Neural cell (in vitro differentiated cells): ENCODE measurements around the gene FERMT2. TPM values are rescaled to one million over a fixed set of nuclear protein-coding genes. Genes with fewer than 3 reads are reported as not detected.

Experiments used
- H2AFZ ChIP-seq: fragments of 200-600, 300-800 bp; sonication (generic), shearing (Covaris generic); 2 replicates; pipeline ENCODE4 v1.6.0; 2014; ENCODE audit warnings: low read depth, mild to moderate bottlenecking, antibody characterized with exemption, low read length, moderate library complexity
- H3F3A ChIP-seq: fragments of 200-600 bp; shearing (Covaris generic); 2 replicates; pipeline ENCODE4 v1.6.1; 2016; ENCODE audit warnings: mild to moderate bottlenecking, moderate library complexity, mixed read lengths, antibody characterized with exemption, low read length; ENCODE audit not compliant: insufficient read depth, poor library complexity, severe bottlenecking
- H3K27ac ChIP-seq: fragments of 200-600, 300-800 bp; sonication (generic), shearing (Covaris generic); 2 replicates; pipeline ENCODE4 v1.5.1; 2014; ENCODE audit warnings: mild to moderate bottlenecking, low read length, moderate library complexity
- H3K27me3 ChIP-seq: fragments of 300-800, 200-600 bp; sonication (generic), shearing (Covaris generic); 2 replicates; pipeline ENCODE4 v1.6.0; 2014; ENCODE audit warnings: mild to moderate bottlenecking, low read depth, low read length, moderate library complexity; ENCODE audit not compliant: insufficient read depth
- H3K36me3 ChIP-seq: fragments of 300-800, 200-600 bp; sonication (generic), shearing (Covaris generic); 2 replicates; pipeline ENCODE4 v1.5.1; 2014; ENCODE audit warnings: mild to moderate bottlenecking, antibody characterized with exemption, low read length, moderate library complexity; ENCODE audit not compliant: insufficient read depth
- H3K4me2 ChIP-seq: fragments of 300-800, 200-600 bp; sonication (generic), shearing (Covaris generic); 2 replicates; pipeline ENCODE4 v1.6.0; 2014; ENCODE audit warnings: mild to moderate bottlenecking, low read length
- H3K4me3 ChIP-seq: fragments of 300-800, 200-600 bp; sonication (generic), shearing (Covaris generic); 2 replicates; pipeline ENCODE4 v1.5.1; 2014; ENCODE audit warnings: mild to moderate bottlenecking, low read length, moderate library complexity
- H3K79me2 ChIP-seq: fragments of 200-600 bp; shearing (Covaris generic); replicated peaks from 2 replicates; pipeline ENCODE4 v1.6.0; 2014; ENCODE audit warnings: mild to moderate bottlenecking, low read length, moderate library complexity; ENCODE audit not compliant: insufficient read depth
- H3K9ac ChIP-seq: fragments of 300-800, 200-600 bp; sonication (generic), shearing (Covaris generic); 2 replicates; pipeline ENCODE4 v1.6.1; 2016; ENCODE audit warnings: mild to moderate bottlenecking, low read length, mixed read lengths
- H3K9me2 ChIP-seq: fragments of 200-600 bp; shearing (Covaris generic); 2 replicates; pipeline ENCODE4 v1.6.1; 2016; ENCODE audit warnings: mild to moderate bottlenecking, low read length, mixed read lengths; ENCODE audit not compliant: insufficient read depth
- H3K9me3 ChIP-seq: fragments of 200-600, 300-800 bp; sonication (generic), shearing (Covaris generic); 2 replicates; pipeline ENCODE4 v1.6.1; 2016; ENCODE audit warnings: mild to moderate bottlenecking, mixed run types, low read length, moderate library complexity, mixed read lengths
- H4K20me1 ChIP-seq: fragments of 200-600 bp; shearing (Covaris generic); 2 replicates; pipeline ENCODE4 v1.6.1; 2016; ENCODE audit warnings: mild to moderate bottlenecking, mixed run types; ENCODE audit not compliant: insufficient read depth
- CTCF ChIP-seq: fragments of 450-650 bp; IDR thresholded peaks from 2 replicates; pipeline ENCODE4 v1.5.1; 2014; ENCODE audit warnings: antibody characterized with exemption, mild to moderate bottlenecking, moderate library complexity; ENCODE audit not compliant: poor library complexity, severe bottlenecking
- EP300 ChIP-seq: fragments of 450-650 bp; conservative IDR thresholded peaks from 2 replicates; pipeline ENCODE4 v1.6.1; 2014; ENCODE audit warnings: antibody characterized with exemption, mild to moderate bottlenecking, moderate library complexity; ENCODE audit not compliant: poor library complexity, severe bottlenecking
- EZH2 ChIP-seq: fragments of 200-600, 300-800 bp; shearing (Covaris generic), sonication (generic); IDR thresholded peaks from 2 replicates; pipeline ENCODE4 v1.6.1; 2014; ENCODE audit warnings: antibody characterized with exemption, low read length, borderline replicate concordance, mild to moderate bottlenecking; ENCODE audit not compliant: insufficient read depth, poor library complexity, severe bottlenecking
- MXI1 ChIP-seq: fragments of 450-650 bp; conservative IDR thresholded peaks from 2 replicates; pipeline ENCODE4 v1.6.1; 2014; ENCODE audit warnings: antibody characterized with exemption, mild to moderate bottlenecking; ENCODE audit not compliant: poor library complexity, severe bottlenecking
- POLR2AphosphoS5 ChIP-seq: IDR thresholded peaks from 2 replicates; pipeline ENCODE4 v1.6.1; 2012
- RAD21 ChIP-seq: fragments of 450-650 bp; conservative IDR thresholded peaks from 2 replicates; pipeline ENCODE4 v1.6.1; 2014; ENCODE audit warnings: antibody characterized with exemption, mild to moderate bottlenecking, moderate library complexity
- REST ChIP-seq: IDR thresholded peaks from 2 replicates; pipeline ENCODE4 v1.6.1; 2012; ENCODE audit warnings: borderline replicate concordance
- SMC3 ChIP-seq: fragments of 450-650 bp; conservative IDR thresholded peaks from 2 replicates; pipeline ENCODE4 v1.6.1; 2014; ENCODE audit warnings: antibody characterized with exemption, mild to moderate bottlenecking, moderate library complexity; ENCODE audit not compliant: poor library complexity
- TAF1 ChIP-seq: IDR thresholded peaks from 2 replicates; pipeline ENCODE4 v1.6.1; 2012; ENCODE audit warnings: low read depth
- polyA plus RNA-seq: library from polyadenylated mRNA; depleted of rRNA; stranded (reverse); fragments of >200 nt; gene quantifications from 2 replicates; pipeline ENCODE4 v1.2.3, GENCODE V29; 2014

The FERMT2 gene
- polyA plus RNA-seq, 1 donor from 2014 or later = 59.6 TPM

DNA sequence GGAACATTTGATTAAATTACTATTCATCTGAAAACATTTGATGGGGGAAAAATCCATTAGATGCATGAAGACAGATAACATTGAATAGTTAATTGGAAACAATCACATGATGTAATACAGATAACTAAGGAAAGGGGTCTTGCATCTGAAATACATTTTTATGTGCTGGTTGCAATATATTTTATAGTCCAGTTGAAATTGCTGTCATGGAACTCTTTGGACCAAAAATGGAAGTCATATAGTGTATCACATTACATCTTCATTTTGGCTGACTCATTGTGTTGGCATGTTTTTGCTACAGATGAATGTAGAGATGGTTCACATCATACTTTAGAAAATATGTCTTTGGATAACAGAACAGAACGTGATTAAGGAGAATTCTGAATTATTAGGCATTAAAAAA lies 116.4 kb downstream of the FERMT2 start:
- Histone ChIP-seq H3K9ac (no peak overlapping the region), H3K9me3 (no peaks in the 10 kb centered on the region), H3K27me3 (no peaks in the 10 kb centered on the region), H4K20me1 (no peaks in the 10 kb centered on the region), H3K4me3 (no peak overlapping the region), H3K27ac (no peak overlapping the region), H3F3A (no peaks in the 10 kb centered on the region), H3K4me2 (no peak overlapping the region), H3K9me2 (no peaks in the 10 kb centered on the region), H3K36me3 (no peaks in the 10 kb centered on the region), H2AFZ (no peak overlapping the region), H3K79me2 (no peaks in the 10 kb centered on the region)
- TF ChIP-seq POLR2AphosphoS5 (no peak), SMC3 (no peak), EP300 (no peak)

- Histone ChIP-seq H2AFZ (no peak overlapping the region), H3K9me3 (no peaks in the 10 kb centered on the region), H3K27ac (no peak overlapping the region)
These were observed 117.0 kb downstream of the FERMT2 start for GRCh38 chr14:52833891-52834290.

DNA sequence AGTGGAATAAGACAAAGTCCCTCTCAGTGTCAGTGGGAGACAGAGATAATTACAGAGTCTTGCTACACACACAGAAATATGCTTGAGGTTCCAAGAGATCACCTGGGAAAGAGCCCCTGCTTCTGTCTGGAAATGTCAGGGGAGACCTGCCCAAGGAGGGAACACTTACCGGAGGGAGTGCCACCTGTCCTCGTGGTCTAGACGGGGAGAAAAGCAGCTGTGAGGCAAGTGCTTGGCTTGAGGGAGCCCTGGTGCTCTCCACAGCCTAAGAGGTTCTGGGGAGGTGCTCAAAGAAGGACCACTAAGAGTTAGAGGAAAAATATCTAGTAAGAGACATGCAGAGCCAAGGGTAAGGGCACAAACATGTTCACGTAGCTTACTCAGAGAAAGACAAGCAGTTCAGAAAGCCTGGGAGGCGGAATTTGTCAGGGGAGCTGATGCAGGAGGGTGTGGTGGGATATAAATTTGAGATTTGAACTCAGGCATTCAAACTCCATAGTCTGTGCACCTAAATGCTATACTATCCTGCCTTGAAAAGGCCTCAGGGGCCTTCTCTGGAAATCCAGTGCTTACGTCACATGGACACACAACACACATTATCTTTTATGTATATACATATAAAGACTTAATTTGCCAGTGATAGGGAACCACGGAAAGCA lies 121.2 kb downstream of the FERMT2 start:
- H3K9me2 ChIP-seq = no peaks in the 10 kb centered on the region
- H3K27ac ChIP-seq = no peak overlapping the region
- TF ChIP-seq POLR2AphosphoS5 (no peak), MXI1 (no peak), EZH2 (no peak), CTCF (no peak), SMC3 (no peak), REST (no peak)
- no peaks in the 10 kb centered on the region for H4K20me1 ChIP-seq
- no peaks in the 10 kb centered on the region for H3K9me3 ChIP-seq
- no peaks in the 10 kb centered on the region for H3K36me3 ChIP-seq
- no peak overlapping the region for H3K9ac ChIP-seq
- H3F3A ChIP-seq = no peaks in the 10 kb centered on the region
- no peak overlapping the region for H2AFZ ChIP-seq
- H3K79me2 ChIP-seq = no peaks in the 10 kb centered on the region
- H3K4me2 ChIP-seq = no peak overlapping the region
- no peak overlapping the region for H3K4me3 ChIP-seq
- H3K27me3 ChIP-seq = no peaks in the 10 kb centered on the region

More at GRCh38 chr14:52833891-52834290, 117.0 kb downstream of the FERMT2 start:
- Histone ChIP-seq H3K4me3 (no peak overlapping the region), H4K20me1 (no peaks in the 10 kb centered on the region), H3K9ac (no peak overlapping the region), H3K79me2 (no peaks in the 10 kb centered on the region), H3K27me3 (no peaks in the 10 kb centered on the region), H3K4me2 (no peak overlapping the region), H3K9me2 (no peaks in the 10 kb centered on the region), H3K36me3 (no peaks in the 10 kb centered on the region), H3F3A (no peaks in the 10 kb centered on the region)
- TF ChIP-seq RAD21 (no peak), EZH2 (no peak), EP300 (no peak), TAF1 (no peak), MXI1 (no peak)
